ENCODE data around the gene DPM2. TPM values are rescaled to one million over a fixed set of nuclear protein-coding genes. Genes with fewer than 3 reads are reported as not detected.
A peak's percentile ranks its signal among the peaks of the same experiment; 100 is the strongest.

DPM2 gene
- total and polyA plus RNA-seq, 2 donors: 17.9 to 32.8 TPM

DNA sequence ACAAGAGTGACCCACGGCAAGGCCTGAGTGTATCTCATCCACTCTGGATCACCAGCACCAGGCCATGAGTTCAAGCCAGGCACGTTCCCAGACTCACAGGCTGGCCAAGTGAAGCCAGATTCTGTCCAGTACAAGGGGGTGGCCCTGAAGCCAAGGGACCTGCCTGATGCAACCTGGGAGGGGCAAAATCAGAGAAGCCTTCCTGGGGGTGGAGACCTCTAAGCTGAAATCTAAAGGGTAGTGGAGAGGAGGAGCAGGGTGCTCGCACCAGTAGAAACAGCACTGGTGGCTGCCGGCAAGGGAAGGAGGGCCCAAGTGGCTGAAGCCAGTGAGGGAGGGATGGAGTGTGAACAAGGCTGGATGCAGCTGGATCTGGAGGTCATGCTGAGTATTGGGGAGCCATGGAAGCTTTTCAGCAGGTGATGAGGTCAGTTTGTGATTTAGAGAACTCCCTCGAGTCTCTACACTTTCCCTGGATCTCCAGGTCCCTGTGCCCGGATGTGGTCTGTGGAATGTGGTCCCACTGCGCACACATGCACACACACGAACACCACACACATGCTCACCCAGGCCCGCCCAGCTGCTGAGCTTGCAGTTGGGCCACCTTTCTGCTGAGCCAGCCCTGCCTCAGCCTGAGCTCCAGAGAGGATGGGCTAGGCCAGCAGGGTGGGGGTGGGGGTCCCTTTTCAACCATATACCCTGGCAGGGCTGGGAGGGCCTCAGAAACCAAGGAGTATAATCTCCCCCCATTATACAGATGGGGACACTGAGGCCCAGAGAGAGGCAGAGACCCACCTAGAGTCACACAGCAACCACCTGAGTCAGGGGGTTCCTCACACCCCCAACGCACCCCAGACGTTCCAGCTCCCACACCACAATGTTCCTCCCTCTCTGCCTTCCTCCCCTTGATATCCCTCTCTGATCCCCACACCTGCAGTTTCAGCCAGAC, 8.7 kb downstream of the DPM2 start:
- Histone ChIP-seq H3K4me3 (ENCODE audit: low read length in 2 of 2) (no peak overlapping the region), H3K27ac (ENCODE audit: low read depth in 1 of 2, low read length in 1 of 2) (no peak overlapping the region), H3K27me3 (ENCODE audit: control insufficient read depth in 2 of 2, insufficient read depth in 1 of 2, low read length in 1 of 2) (peaks cover 40 to 79% of the 10 kb centered on the region in 2 donors), H3K36me3 (ENCODE audit: control insufficient read depth in 2 of 2, insufficient read depth in 2 of 2, low read length in 1 of 2) (no peaks in the 10 kb centered on the region), H3K9me3 (ENCODE audit: control insufficient read depth in 2 of 2, insufficient read depth in 1 of 2, low read length in 1 of 2) (peaks cover 0 to 30% of the 10 kb centered on the region in 2 donors), H3K4me1 (ENCODE audit: control insufficient read depth in 2 of 2, insufficient read depth in 2 of 2, low read length in 2 of 2) (peaks cover 16 to 38% of the 10 kb centered on the region in 2 donors)
- WGBS: 77% methylated on average over 11 of the region's 11 CpGs
- no peak for DNase-seq (ENCODE audit: low read depth in 6 of 9, low spot score in 9 of 9)

DNA sequence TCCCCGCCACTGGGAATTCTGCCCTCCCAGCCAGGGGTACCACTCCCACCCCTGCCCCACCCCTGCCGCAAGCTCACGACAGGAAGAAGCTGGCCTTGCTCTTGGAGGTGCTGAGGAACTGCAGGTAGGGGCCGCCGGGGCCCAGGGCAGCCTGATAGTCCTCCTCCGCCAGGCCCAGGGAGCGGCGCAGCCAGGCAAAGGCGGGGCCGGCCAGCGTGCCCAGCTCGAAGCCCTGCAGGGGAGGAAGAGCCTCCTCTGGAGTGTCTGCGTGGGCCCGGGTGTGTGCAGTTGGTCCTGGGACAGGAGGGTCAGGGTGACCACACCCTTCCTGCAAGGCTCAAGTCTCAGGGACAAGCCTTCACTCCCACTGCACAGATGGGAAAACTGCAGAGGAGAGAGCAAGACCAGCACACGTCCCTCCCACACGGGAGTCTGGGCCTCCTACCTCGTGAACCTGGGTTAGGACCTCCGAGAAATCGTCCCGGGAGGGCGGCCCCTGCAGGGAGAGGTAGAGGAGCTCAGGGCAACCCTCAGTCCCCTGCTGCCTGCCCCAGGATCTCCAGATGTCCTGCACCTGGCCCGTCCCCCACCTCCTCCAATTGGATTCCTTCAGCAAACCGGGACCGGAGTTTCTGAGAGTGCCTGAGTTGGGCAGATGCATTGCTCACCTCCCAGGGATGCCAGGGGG, 9.5 kb downstream of the DPM2 start:
- Histone ChIP-seq H3K36me3 (ENCODE audit: control insufficient read depth in 2 of 2, insufficient read depth in 2 of 2, low read length in 1 of 2) (no peaks in the 10 kb centered on the region), H3K27ac (ENCODE audit: low read depth in 1 of 2, low read length in 1 of 2) (no peak overlapping the region), H3K9me3 (ENCODE audit: control insufficient read depth in 2 of 2, insufficient read depth in 1 of 2, low read length in 1 of 2) (peaks cover 0 to 30% of the 10 kb centered on the region in 2 donors), H3K4me3 (ENCODE audit: low read length in 2 of 2) (no peak overlapping the region), H3K27me3 (ENCODE audit: control insufficient read depth in 2 of 2, insufficient read depth in 1 of 2, low read length in 1 of 2) (peaks cover 40 to 87% of the 10 kb centered on the region in 2 donors), H3K4me1 (ENCODE audit: control insufficient read depth in 2 of 2, insufficient read depth in 2 of 2, low read length in 2 of 2) (peaks cover 16 to 38% of the 10 kb centered on the region in 2 donors)
- no peak for DNase-seq (ENCODE audit: low read depth in 6 of 9, low spot score in 9 of 9)
- 29% methylated on average over 24 of the region's 24 CpGs for WGBS

DNA sequence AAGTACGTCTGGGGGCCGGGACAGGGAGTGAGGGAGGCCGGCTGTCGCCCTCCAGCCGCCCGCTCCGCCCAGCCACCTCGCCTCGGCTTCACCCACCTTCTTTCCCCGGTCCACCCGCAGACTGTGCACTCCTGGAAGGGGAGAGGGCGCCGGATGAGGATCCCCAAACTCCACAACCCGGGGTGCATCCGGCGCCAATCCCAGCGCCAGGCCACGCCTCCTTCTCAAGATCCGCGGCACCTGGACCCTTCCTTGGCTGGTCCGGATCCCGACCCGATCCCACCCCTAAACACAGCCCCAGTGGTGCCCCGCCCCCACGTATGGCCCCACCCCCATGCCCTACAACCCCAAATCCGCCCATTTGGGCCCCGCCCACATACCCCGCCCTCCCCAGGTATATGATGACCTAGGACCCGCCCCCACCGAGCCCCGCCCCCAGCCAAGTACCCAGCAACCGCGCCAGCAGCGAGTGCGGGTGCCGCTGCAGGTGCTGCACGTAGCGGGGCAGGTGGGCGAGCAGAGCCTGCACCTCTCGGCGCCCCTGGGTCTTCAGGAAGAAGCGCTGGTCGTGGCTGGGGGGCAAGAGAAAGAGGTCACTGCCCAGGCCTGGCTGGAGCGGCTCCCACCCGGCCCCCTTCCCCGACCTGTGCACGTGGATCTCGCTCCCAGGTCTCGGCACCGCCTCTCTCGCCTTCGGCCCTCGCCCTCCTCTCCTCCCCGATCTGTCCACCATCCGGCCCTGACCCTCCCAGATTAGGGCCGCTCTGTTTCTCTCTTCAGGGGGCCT, 10.3 kb downstream of the DPM2 start:
- peaks cover 16 to 38% of the 10 kb centered on the region in 2 donors for H3K4me1 ChIP-seq (ENCODE audit: control insufficient read depth in 2 of 2, insufficient read depth in 2 of 2, low read length in 2 of 2)
- no peaks in the 10 kb centered on the region for H3K36me3 ChIP-seq (ENCODE audit: control insufficient read depth in 2 of 2, insufficient read depth in 2 of 2, low read length in 1 of 2)
- no peak for DNase-seq (ENCODE audit: low read depth in 6 of 9, low spot score in 9 of 9)
- H3K27me3 ChIP-seq (ENCODE audit: control insufficient read depth in 2 of 2, insufficient read depth in 1 of 2, low read length in 1 of 2): peaks cover 40 to 92% of the 10 kb centered on the region in 2 donors
- H3K4me3 ChIP-seq (ENCODE audit: low read length in 2 of 2): peak overlapping the region in 1 of 2 donors; percentile 35
- WGBS: 4% methylated on average over 56 of the region's 56 CpGs
- H3K27ac ChIP-seq (ENCODE audit: low read depth in 1 of 2, low read length in 1 of 2): no peak overlapping the region
- H3K9me3 ChIP-seq (ENCODE audit: control insufficient read depth in 2 of 2, insufficient read depth in 1 of 2, low read length in 1 of 2): peaks cover 0 to 30% of the 10 kb centered on the region in 2 donors

DNA sequence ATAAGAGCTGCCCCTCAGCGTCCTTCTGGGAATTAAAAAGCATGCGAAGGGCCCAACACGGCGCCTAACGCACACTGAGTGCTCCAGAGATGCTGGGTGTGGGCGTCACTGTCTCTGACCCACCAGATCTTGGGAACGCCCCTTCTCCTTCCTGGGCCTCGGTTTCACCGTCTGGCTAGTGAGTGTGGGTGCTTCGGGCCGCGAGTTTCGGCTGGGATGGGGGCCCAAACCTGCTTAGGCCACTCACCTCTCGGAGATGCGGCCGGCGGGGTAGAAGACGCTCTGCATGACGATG, 10.8 kb downstream of the DPM2 start:
- no peaks in the 10 kb centered on the region for H3K36me3 ChIP-seq (ENCODE audit: control insufficient read depth in 2 of 2, insufficient read depth in 2 of 2, low read length in 1 of 2)
- H3K4me1 ChIP-seq (ENCODE audit: control insufficient read depth in 2 of 2, insufficient read depth in 2 of 2, low read length in 2 of 2): peaks cover 17 to 40% of the 10 kb centered on the region in 2 donors
- peak overlapping the region in 1 of 2 donors; percentile 35 for H3K4me3 ChIP-seq (ENCODE audit: low read length in 2 of 2)
- 13% methylated on average over 19 of the region's 19 CpGs for whole genome bisulfite sequencing
- H3K27ac ChIP-seq (ENCODE audit: low read depth in 1 of 2, low read length in 1 of 2): no peak overlapping the region
- DNase-seq (ENCODE audit: low read depth in 6 of 9, low spot score in 9 of 9): no peak
- peaks cover 44 to 98% of the 10 kb centered on the region in 2 donors for H3K27me3 ChIP-seq (ENCODE audit: control insufficient read depth in 2 of 2, insufficient read depth in 1 of 2, low read length in 1 of 2)
- peaks cover 0 to 30% of the 10 kb centered on the region in 2 donors for H3K9me3 ChIP-seq (ENCODE audit: control insufficient read depth in 2 of 2, insufficient read depth in 1 of 2, low read length in 1 of 2)

DNA sequence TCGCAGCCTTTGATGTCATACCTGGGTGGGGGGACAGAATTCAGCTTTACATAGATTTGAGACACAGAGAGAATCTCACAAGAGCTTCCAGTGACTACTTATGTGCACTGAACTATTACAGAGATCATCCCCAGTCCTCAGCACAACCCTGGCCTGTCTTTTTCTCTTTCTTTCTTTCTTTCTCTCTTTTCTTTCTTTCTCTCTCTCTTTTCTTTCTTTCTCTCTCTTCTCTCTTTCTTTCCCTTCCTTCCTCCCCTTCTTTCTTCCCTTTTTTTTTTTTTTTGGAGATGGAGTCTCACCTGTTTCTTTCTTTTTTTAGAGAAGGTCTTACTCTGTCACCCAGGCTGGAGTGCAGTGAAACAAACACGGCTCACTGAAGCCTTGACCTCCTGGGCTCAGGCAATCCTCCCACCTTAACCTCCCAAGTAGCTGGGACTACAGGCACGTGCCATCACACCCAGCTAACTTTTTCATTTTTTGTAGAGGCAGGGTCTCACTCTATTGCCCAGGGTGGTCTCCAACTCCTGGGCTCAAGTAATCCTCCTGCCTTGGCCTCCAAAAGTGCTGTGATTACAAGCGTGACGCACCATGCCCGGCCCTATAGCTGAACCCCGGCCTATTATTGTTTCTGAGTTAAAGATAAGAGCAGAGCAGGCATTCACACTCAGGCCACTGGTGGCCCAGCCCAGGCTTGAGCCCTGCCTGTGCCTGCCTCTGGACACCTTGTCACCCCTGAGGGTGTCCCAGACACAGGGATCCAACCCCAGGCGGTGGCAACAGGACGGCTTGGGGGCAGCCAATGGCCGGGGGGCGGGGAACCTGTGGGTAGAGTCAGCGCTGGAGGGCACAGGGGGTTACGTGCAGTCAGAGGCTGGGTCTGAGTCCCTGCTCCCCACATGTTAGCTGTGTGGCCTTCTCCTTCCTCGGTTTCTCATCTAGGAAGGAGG, 11.4 kb downstream of the DPM2 start:
- DNase-seq (ENCODE audit: low read depth in 6 of 9, low spot score in 9 of 9): no peak
- peaks cover 46 to 94% of the 10 kb centered on the region in 2 donors for H3K27me3 ChIP-seq (ENCODE audit: control insufficient read depth in 2 of 2, insufficient read depth in 1 of 2, low read length in 1 of 2)
- H3K36me3 ChIP-seq (ENCODE audit: control insufficient read depth in 2 of 2, insufficient read depth in 2 of 2, low read length in 1 of 2): no peaks in the 10 kb centered on the region
- 80% methylated on average over 14 of the region's 14 CpGs for WGBS
- peaks cover 21 to 41% of the 10 kb centered on the region in 2 donors for H3K4me1 ChIP-seq (ENCODE audit: control insufficient read depth in 2 of 2, insufficient read depth in 2 of 2, low read length in 2 of 2)
- no peak overlapping the region for H3K27ac ChIP-seq (ENCODE audit: low read depth in 1 of 2, low read length in 1 of 2)
- H3K4me3 ChIP-seq (ENCODE audit: low read length in 2 of 2): no peak overlapping the region
- peaks cover 0 to 30% of the 10 kb centered on the region in 2 donors for H3K9me3 ChIP-seq (ENCODE audit: control insufficient read depth in 2 of 2, insufficient read depth in 1 of 2, low read length in 1 of 2)

DNA sequence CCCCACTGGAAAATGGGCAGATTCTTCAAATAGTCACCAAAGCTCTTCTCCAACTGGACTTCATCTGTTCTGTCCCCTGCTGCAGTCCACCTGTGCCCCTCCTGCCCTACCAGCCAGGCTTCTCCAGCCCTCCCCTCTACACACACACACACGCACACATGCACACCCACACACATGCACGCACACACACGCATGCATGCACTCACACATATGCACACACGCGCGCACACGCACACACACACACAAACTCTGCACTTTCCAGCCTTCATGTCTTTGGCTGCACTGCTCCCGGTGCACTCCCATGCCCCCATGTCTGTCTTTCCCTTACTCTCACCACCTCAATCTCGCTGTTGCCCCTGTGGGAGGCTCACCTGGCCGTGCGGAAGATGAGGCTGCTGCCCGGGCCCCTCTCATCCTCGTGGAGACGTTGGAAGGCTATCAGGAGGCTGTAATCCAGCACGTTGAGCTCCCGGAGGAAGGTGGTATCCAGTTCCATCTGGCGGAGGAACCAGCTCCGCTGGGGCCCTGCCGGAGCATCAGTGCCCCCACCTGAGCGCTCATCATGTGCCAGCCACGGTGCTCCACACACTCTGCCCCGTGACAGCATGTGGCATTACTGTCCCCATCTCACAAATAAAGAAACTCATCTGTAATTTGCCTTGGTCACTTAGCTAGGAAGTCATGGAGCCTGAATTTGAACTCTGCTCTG, 12.8 kb downstream of the DPM2 start:
- Histone ChIP-seq H3K4me1 (ENCODE audit: control insufficient read depth in 2 of 2, insufficient read depth in 2 of 2, low read length in 2 of 2) (peaks cover 10 to 30% of the 10 kb centered on the region in 2 donors), H3K36me3 (ENCODE audit: control insufficient read depth in 2 of 2, insufficient read depth in 2 of 2, low read length in 1 of 2) (no peaks in the 10 kb centered on the region), H3K4me3 (ENCODE audit: low read length in 2 of 2) (no peak overlapping the region), H3K27ac (ENCODE audit: low read depth in 1 of 2, low read length in 1 of 2) (no peak overlapping the region), H3K27me3 (ENCODE audit: control insufficient read depth in 2 of 2, insufficient read depth in 1 of 2, low read length in 1 of 2) (peaks cover 38 to 81% of the 10 kb centered on the region in 2 donors), H3K9me3 (ENCODE audit: control insufficient read depth in 2 of 2, insufficient read depth in 1 of 2, low read length in 1 of 2) (peaks cover 0 to 30% of the 10 kb centered on the region in 2 donors)
- 94% methylated on average over 22 of the region's 22 CpGs for WGBS
- DNase-seq (ENCODE audit: low read depth in 6 of 9, low spot score in 9 of 9): no peak

DNA sequence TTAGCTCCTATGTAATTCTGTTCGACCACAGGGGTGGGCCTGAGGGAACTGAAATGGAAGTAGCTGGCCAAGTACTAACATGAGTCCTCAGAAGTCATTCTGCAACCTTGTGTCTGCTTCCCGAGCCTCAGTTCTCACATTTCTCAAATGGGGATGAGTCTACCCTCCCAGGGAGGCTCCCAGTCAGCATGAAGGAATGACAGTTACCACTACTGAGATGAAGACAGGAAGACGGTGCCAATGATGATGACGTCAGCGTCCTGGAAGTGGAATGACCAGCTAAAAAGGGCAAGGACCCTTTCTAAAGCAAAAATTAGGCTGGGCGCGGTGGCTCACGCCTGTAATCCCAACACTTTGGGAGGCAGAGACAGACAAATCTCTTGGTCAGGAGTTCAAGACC, 13.9 kb downstream of the DPM2 start:
- no peak for DNase-seq (ENCODE audit: low read depth in 6 of 9, low spot score in 9 of 9)
- Histone ChIP-seq H3K27me3 (ENCODE audit: control insufficient read depth in 2 of 2, insufficient read depth in 1 of 2, low read length in 1 of 2) (peaks cover 37 to 70% of the 10 kb centered on the region in 2 donors), H3K9me3 (ENCODE audit: control insufficient read depth in 2 of 2, insufficient read depth in 1 of 2, low read length in 1 of 2) (peaks cover 0 to 24% of the 10 kb centered on the region in 2 donors), H3K4me3 (ENCODE audit: low read length in 2 of 2) (no peak overlapping the region), H3K36me3 (ENCODE audit: control insufficient read depth in 2 of 2, insufficient read depth in 2 of 2, low read length in 1 of 2) (no peaks in the 10 kb centered on the region), H3K27ac (ENCODE audit: low read depth in 1 of 2, low read length in 1 of 2) (no peak overlapping the region), H3K4me1 (ENCODE audit: control insufficient read depth in 2 of 2, insufficient read depth in 2 of 2, low read length in 2 of 2) (peaks cover 10 to 32% of the 10 kb centered on the region in 2 donors)
- 92% methylated on average over 8 of the region's 8 CpGs for WGBS

DNA sequence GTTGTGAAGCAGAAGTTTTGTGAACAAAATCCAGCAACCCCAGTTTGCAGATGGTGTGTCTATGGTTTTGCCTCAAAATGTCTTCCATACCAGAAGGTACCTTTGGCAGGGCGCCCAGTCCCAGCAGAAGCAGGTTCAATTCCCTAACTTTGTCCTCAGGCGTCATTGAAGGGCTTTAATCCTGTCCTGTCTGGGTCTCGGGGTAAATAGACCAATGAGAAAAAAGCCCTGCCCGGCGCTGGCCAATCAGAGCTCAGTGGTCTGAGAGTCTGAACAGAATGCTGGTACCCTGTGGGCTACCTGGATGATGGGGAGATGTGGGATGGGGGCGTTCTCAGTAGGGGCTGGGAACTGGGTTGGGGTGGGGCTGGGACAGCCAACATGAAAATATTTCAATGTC, 14.6 kb downstream of the DPM2 start:
- no peak for DNase-seq (ENCODE audit: low read depth in 6 of 9, low spot score in 9 of 9)

More for the DNA sequence above, 14.6 kb downstream of the DPM2 start:
- Histone ChIP-seq H3K9me3 (ENCODE audit: control insufficient read depth in 2 of 2, insufficient read depth in 1 of 2, low read length in 1 of 2) (peaks cover 0 to 20% of the 10 kb centered on the region in 2 donors), H3K36me3 (ENCODE audit: control insufficient read depth in 2 of 2, insufficient read depth in 2 of 2, low read length in 1 of 2) (no peaks in the 10 kb centered on the region), H3K27me3 (ENCODE audit: control insufficient read depth in 2 of 2, insufficient read depth in 1 of 2, low read length in 1 of 2) (peaks cover 30 to 62% of the 10 kb centered on the region in 2 donors), H3K4me3 (ENCODE audit: low read length in 2 of 2) (no peak overlapping the region), H3K27ac (ENCODE audit: low read depth in 1 of 2, low read length in 1 of 2) (no peak overlapping the region), H3K4me1 (ENCODE audit: control insufficient read depth in 2 of 2, insufficient read depth in 2 of 2, low read length in 2 of 2) (peaks cover 11 to 35% of the 10 kb centered on the region in 2 donors)
- 80% methylated on average over 6 of the region's 6 CpGs for WGBS
